GM12891 (cell line): Measurements from ENCODE around the gene KCP.

Source experiments
- POLR2A ChIP-seq: IDR thresholded peaks from 2 replicates; pipeline ENCODE4 v1.6.1; 2011; ENCODE audit warnings: low read depth, low read length, control low read depth
- POLR2AphosphoS5 ChIP-seq: IDR thresholded peaks from 2 replicates; pipeline ENCODE4 v1.6.1; 2011; ENCODE audit warnings: low read depth, low read length, control low read depth

GRCh38 chr7:128842674-128843641 is 67.6 kb downstream of the KCP start:
- TF ChIP-seq POLR2A (no peak), POLR2AphosphoS5 (no peak)
